Measurements from ENCODE around the gene TSFM. TPM values are rescaled to one million over a fixed set of nuclear protein-coding genes. Genes with fewer than 3 reads are reported as not detected.

TSFM gene
- total and polyA plus RNA-seq, 8 donors: 7.2 to 16.7 (median 13.5) TPM

- Histone ChIP-seq H3K36me3 (peaks cover 0 to 25% (median 14%) of the 10 kb centered on the region in 3 donors), H3K27ac (peak within 1 kb of the TSS; percentile 74 to 89 (median 81)), H3K27me3 (no peaks in the 10 kb centered on the region), H3K9me3 (no peaks in the 10 kb centered on the region), H3K4me3 (peak within 1 kb of the TSS; percentile 31 to 77 (median 74)), H3K4me1 (peaks cover 0 to 15% (median 14%) of the 10 kb centered on the region in 3 donors)
- intact Hi-C loops (cut with DNase I): no loop called here
- FAIRE-seq: peak; percentile 23
- TF ChIP-seq, protein P1, sequence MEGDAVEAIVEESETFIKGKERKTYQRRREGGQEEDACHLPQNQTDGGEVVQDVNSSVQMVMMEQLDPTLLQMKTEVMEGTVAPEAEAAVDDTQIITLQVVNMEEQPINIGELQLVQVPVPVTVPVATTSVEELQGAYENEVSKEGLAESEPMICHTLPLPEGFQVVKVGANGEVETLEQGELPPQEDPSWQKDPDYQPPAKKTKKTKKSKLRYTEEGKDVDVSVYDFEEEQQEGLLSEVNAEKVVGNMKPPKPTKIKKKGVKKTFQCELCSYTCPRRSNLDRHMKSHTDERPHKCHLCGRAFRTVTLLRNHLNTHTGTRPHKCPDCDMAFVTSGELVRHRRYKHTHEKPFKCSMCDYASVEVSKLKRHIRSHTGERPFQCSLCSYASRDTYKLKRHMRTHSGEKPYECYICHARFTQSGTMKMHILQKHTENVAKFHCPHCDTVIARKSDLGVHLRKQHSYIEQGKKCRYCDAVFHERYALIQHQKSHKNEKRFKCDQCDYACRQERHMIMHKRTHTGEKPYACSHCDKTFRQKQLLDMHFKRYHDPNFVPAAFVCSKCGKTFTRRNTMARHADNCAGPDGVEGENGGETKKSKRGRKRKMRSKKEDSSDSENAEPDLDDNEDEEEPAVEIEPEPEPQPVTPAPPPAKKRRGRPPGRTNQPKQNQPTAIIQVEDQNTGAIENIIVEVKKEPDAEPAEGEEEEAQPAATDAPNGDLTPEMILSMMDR (IDR thresholded peaks at IDR 0.05): no peak
- peak; percentile 84 to 92 (median 85) for ATAC-seq
- 0 to 1% methylated on average over 55 to 58 of the region's 58 CpGs for WGBS, 2 donors
- peak; percentile 97 to 100 (median 100) for DNase-seq
Observed at GRCh38 chr12:57751788-57752667, 30.6 kb upstream of the TSFM start, which contains the start of gene CDK4. TSS of gene CDK4 (minus strand) at chr12:57752310. CDS start at chr12:57751717, 593 bp downstream.

DNA sequence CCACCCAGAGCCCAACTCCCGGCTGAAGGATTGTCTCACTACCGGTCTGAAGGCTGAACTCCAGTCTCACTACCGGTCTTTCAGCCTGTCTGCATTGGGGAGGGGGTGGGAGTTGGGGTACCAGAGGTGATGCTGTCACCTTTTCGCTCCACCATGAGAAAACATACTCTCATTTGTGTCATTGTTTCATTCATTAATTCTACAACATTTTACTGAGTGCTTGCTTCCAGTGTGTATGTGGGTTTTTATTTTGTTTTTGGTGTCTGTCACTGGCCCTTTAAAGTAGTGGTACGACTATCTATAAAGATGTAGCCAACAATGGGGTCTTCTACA, 30.0 kb upstream of the TSFM start:
- Histone ChIP-seq H3K27ac (peak overlapping the region; percentile 46 to 72 (median 64)), H3K4me1 (peaks cover 0 to 15% (median 14%) of the 10 kb centered on the region in 3 donors), H3K36me3 (peaks cover 0 to 21% (median 13%) of the 10 kb centered on the region in 3 donors), H3K9me3 (no peaks in the 10 kb centered on the region), H3K4me3 (peak overlapping the region in 1 of 4 donors; percentile 77), H3K27me3 (no peaks in the 10 kb centered on the region)
- WGBS, 2 donors: 0 to 1% methylated on average over 5 of the region's 5 CpGs
- FAIRE-seq (no peak), DNase-seq (no peak), ATAC-seq (no peak)
- TF ChIP-seq, protein P1 (IDR thresholded peaks at IDR 0.05): no peak
- intact Hi-C loops (cut with DNase I): no loop called here

DNA sequence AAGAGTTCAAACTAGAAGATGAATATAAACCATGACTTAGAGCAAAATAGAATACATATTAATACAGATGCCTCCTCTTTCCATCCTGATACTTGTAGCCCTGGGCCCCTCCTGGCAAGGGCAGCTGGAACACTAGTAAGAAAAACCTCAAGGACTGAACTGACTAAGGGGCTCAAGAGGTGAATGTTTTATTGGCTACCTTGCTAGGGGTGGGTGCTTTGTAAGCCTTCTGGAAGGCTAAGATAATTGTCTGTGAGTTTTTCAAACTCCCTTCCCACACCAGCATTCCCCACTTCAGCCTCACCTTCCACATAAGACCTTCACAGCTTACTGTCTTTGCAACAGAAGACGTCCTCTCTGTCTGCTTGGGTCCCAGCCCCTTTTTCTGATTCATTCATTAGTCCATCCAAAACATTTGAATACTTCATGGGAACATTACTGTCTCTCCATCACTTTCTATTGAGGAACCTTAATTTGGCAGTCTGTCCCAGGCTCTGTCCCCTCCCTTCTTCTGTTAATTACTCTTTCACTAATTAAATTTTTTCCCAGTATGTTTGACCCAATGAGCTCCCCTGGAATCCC, 28.7 kb upstream of the TSFM start:
- Histone ChIP-seq H3K27ac (peak overlapping the region in 2 of 4 donors; percentile 57 to 63), H3K9me3 (no peaks in the 10 kb centered on the region), H3K4me3 (no peak overlapping the region), H3K27me3 (no peaks in the 10 kb centered on the region), H3K4me1 (peaks cover 0 to 15% (median 14%) of the 10 kb centered on the region in 3 donors), H3K36me3 (peaks cover 0 to 10% (median 7%) of the 10 kb centered on the region in 3 donors)
- no peak for FAIRE-seq
- no peak for DNase-seq
- TF ChIP-seq, protein P1 (IDR thresholded peaks at IDR 0.05): no peak
- no peak for ATAC-seq
- intact Hi-C loops (cut with DNase I): no loop called here
- 28 to 35% methylated on average over 1 of the region's 1 CpG for WGBS, 2 donors

- peak within 1 kb of the TSS; percentile 42 to 63 (median 50) for H3K27ac ChIP-seq
- ATAC-seq: peak; percentile 10 to 41 (median 34)
- TF ChIP-seq, protein P1 (IDR thresholded peaks at IDR 0.05): no peak
- intact Hi-C loops (cut with DNase I): no loop called here
- 1% methylated on average over 29 to 41 of the region's 41 CpGs for WGBS, 2 donors
- peaks cover 0 to 15% (median 14%) of the 10 kb centered on the region in 3 donors for H3K4me1 ChIP-seq
- peak within 1 kb of the TSS; percentile 57 to 75 (median 64) for H3K4me3 ChIP-seq
- peaks cover 0 to 6% (median 0%) of the 10 kb centered on the region in 3 donors for H3K36me3 ChIP-seq
- no peaks in the 10 kb centered on the region for H3K27me3 ChIP-seq
- no peaks in the 10 kb centered on the region for H3K9me3 ChIP-seq
- no peak for FAIRE-seq
- peak in 5 of 6 donors; percentile 73 to 83 (median 77) for DNase-seq
Observed at GRCh38 chr12:57754411-57755193, 28.0 kb upstream of the TSFM start, which contains the start of gene MARCHF9. TSS of gene MARCHF9 (plus strand) at chr12:57755103. CDS start at chr12:57755529, 426 bp downstream.

Data from pancreas (tissue), 10 donors.